Upper lobe of left lung (tissue), 4 donors: ENCODE results near the gene SLC5A4.

Source experiments
- CTCF ChIP-seq, 6 experiments: fragments of 450-650 bp in 4 of 6; fragments of 200-600 bp in 2 of 6; sonication (generic) in 2 of 6; IDR thresholded peaks; one replicate each; pipeline ENCODE4 v1.5.1; 2016 to 2019; ENCODE audit warnings: antibody characterized with exemption in 6 of 6
- EP300 ChIP-seq, 4 donors: sonication (generic); formaldehyde crosslinking; IDR thresholded peaks; one replicate each; pipeline ENCODE4 v1.5.1; 2017; ENCODE audit warnings: antibody characterized with exemption in 4 of 4, control low read depth in 2 of 4
- POLR2A ChIP-seq, 4 donors: fragments of 450-650 bp; IDR thresholded peaks; one replicate each; pipeline ENCODE4 v1.5.1; 2016 to 2017; ENCODE audit warnings: antibody characterized with exemption in 4 of 4, mild to moderate bottlenecking in 2 of 4
- POLR2AphosphoS5 ChIP-seq, 2 donors: sonication (generic); formaldehyde crosslinking; IDR thresholded peaks; one replicate each; pipeline ENCODE4 v1.5.1; 2017; ENCODE audit warnings: antibody characterized with exemption in 2 of 2

GRCh38 chr22:32255726-32256125 is 579 bp upstream of the SLC5A4 start:
- TF ChIP-seq CTCF (IDR thresholded peaks at IDR 0.05) (no peak), EP300 (IDR thresholded peaks at IDR 0.05) (no peak), POLR2A (IDR thresholded peaks at IDR 0.05) (no peak), POLR2AphosphoS5 (IDR thresholded peaks at IDR 0.05) (no peak)
